ENCODE measurements around the gene SRL. TPM values are rescaled to one million over a fixed set of nuclear protein-coding genes. Genes with fewer than 3 reads are reported as not detected.
"Not testable (repeated sequence)": the region's sequence is repeated elsewhere in the genome, so short reads cannot be mapped to it uniquely, and the experiment has no call there.

The SRL gene
- total RNA-seq, 2 donors from 2014 or later = not detected

- H3K9me3 Mint-ChIP-seq = no peaks in the 10 kb centered on the region
- DNase-seq (ENCODE audit: low spot score in 2 of 2) (no peak), ATAC-seq (no peak)
- no peak overlapping the region for H3K27ac Mint-ChIP-seq
- peaks cover 5 to 17% of the 10 kb centered on the region in 2 donors for H3K36me3 Mint-ChIP-seq
Measured at GRCh38 chr16:4264546-4264945, 22.7 kb upstream of the SRL start.

- Mint-ChIP-seq H3K9me3 (no peaks in the 10 kb centered on the region), H3K27ac (no peak overlapping the region), H3K36me3 (peaks cover 5 to 17% of the 10 kb centered on the region in 2 donors)
- ATAC-seq (peak in 1 of 2 donors; percentile 58), DNase-seq (ENCODE audit: low spot score in 2 of 2) (peak in 1 of 2 donors; percentile 19)
Measured at GRCh38 chr16:4263504-4264436, 21.9 kb upstream of the SRL start.

- Mint-ChIP-seq H3K27ac (no peak overlapping the region), H3K36me3 (peaks cover 5 to 17% of the 10 kb centered on the region in 2 donors), H3K9me3 (no peaks in the 10 kb centered on the region)
- ATAC-seq = no peak
- no peak for DNase-seq (ENCODE audit: low spot score in 2 of 2)
Measured at GRCh38 chr16:4262303-4262835, 20.5 kb upstream of the SRL start.

- H3K36me3 Mint-ChIP-seq = peaks cover 5 to 17% of the 10 kb centered on the region in 2 donors
- no peaks in the 10 kb centered on the region for H3K9me3 Mint-ChIP-seq
- H3K27ac Mint-ChIP-seq = peak overlapping the region; percentile 8 to 75
- DNase-seq (ENCODE audit: low spot score in 2 of 2) (peak in 1 of 2 donors; percentile 76), ATAC-seq (peak; percentile 71 to 79)
Measured at GRCh38 chr16:4261557-4262172, 19.8 kb upstream of the SRL start.

- Mint-ChIP-seq H3K9me3 (no peaks in the 10 kb centered on the region), H3K36me3 (peaks cover 5 to 17% of the 10 kb centered on the region in 2 donors), H3K27ac (no peak overlapping the region)
- ATAC-seq = no peak
- DNase-seq (ENCODE audit: low spot score in 2 of 2) = no peak
Measured at GRCh38 chr16:4260360-4260759, 18.5 kb upstream of the SRL start.

- DNase-seq (ENCODE audit: low spot score in 2 of 2) (no peak), ATAC-seq (no peak)
- Mint-ChIP-seq H3K36me3 (peaks cover 5 to 16% of the 10 kb centered on the region in 2 donors), H3K9me3 (no peaks in the 10 kb centered on the region), H3K27ac (no peak overlapping the region)
Measured at GRCh38 chr16:4257646-4258556, 16.0 kb upstream of the SRL start.

GRCh38 chr16:4253394-4254150 is 11.7 kb upstream of the SRL start:
- ATAC-seq (peak; percentile 97 to 98), DNase-seq (ENCODE audit: low spot score in 2 of 2) (peak; percentile 99 to 100)
- Mint-ChIP-seq H3K27ac (peak overlapping the region; percentile 94 to 98), H3K9me3 (no peaks in the 10 kb centered on the region), H3K36me3 (peaks cover 0 to 6% of the 10 kb centered on the region in 2 donors)

- not testable (repeated sequence) for H3K36me3 Mint-ChIP-seq; ATAC-seq; DNase-seq (ENCODE audit: low spot score in 2 of 2); H3K9me3 Mint-ChIP-seq
- H3K27ac Mint-ChIP-seq = peak overlapping the region; percentile 94 to 98
Measured at GRCh38 chr16:4253012-4253393, 11.1 kb upstream of the SRL start.

- DNase-seq (ENCODE audit: low spot score in 2 of 2) = no peak
- ATAC-seq = no peak
- Mint-ChIP-seq H3K36me3 (peaks cover 0 to 6% of the 10 kb centered on the region in 2 donors), H3K27ac (peak overlapping the region; percentile 16 to 50), H3K9me3 (no peaks in the 10 kb centered on the region)
Measured at GRCh38 chr16:4249530-4250308, 7.8 kb upstream of the SRL start.

- Mint-ChIP-seq H3K9me3 (no peaks in the 10 kb centered on the region), H3K36me3 (no peaks in the 10 kb centered on the region), H3K27ac (no peak overlapping the region)
- DNase-seq (ENCODE audit: low spot score in 2 of 2) = no peak
- ATAC-seq = no peak
Measured at GRCh38 chr16:4247460-4247784, 5.5 kb upstream of the SRL start.

- ATAC-seq (no peak), DNase-seq (ENCODE audit: low spot score in 2 of 2) (no peak)
- Mint-ChIP-seq H3K27ac (no peak overlapping the region), H3K36me3 (no peaks in the 10 kb centered on the region), H3K9me3 (no peaks in the 10 kb centered on the region)
Measured at GRCh38 chr16:4246777-4247459, 5.0 kb upstream of the SRL start.

GRCh38 chr16:4245077-4245791 is 3.4 kb upstream of the SRL start:
- ATAC-seq = no peak

GRCh38 chr16:4244254-4245076 is 2.6 kb upstream of the SRL start:
- ATAC-seq (no peak), DNase-seq (ENCODE audit: low spot score in 2 of 2) (no peak)
- no peaks in the 10 kb centered on the region for H3K36me3 Mint-ChIP-seq
- H3K9me3 Mint-ChIP-seq = no peaks in the 10 kb centered on the region
- H3K27ac Mint-ChIP-seq = peak overlapping the region in 1 of 2 donors; percentile 44

More at GRCh38 chr16:4245077-4245791, 3.4 kb upstream of the SRL start:
- no peak for DNase-seq (ENCODE audit: low spot score in 2 of 2)
- H3K9me3 Mint-ChIP-seq = no peaks in the 10 kb centered on the region
- no peak overlapping the region for H3K27ac Mint-ChIP-seq
- no peaks in the 10 kb centered on the region for H3K36me3 Mint-ChIP-seq
